B cell (primary cell): ENCODE results near the gene GABRB2. TPM values are rescaled to one million over a fixed set of nuclear protein-coding genes. Genes with fewer than 3 reads are reported as not detected.

ENCODE experiments used
- ATAC-seq: fragments of 200-7000 bp; cut with Tn5 transposase; one replicate; pipeline ENCODE4 v1.10.0; 2021; ENCODE audit warnings: low read depth, mild to moderate bottlenecking, moderate number of reproducible peaks, moderate library complexity
- CTCF ChIA-PET: fragments of 350-600 bp; sonication (Branson Sonifier 250); formaldehyde crosslinking; loops from one replicate; lab custom pipeline; 2021; ENCODE audit warnings: antibody characterized with exemption, inconsistent platforms; lab: Charles Lee
- POLR2A ChIA-PET: fragments of 350-600 bp; sonication (Branson Sonifier 250); formaldehyde crosslinking; loops from one replicate; lab custom pipeline; 2021; ENCODE audit warnings: antibody characterized with exemption; lab: Charles Lee
- DNase-seq: peaks from one replicate; pipeline ENCODE4 v3.0.0; 2013
- H2AFZ ChIP-seq: 2 replicates; pipeline ENCODE4 v1.6.1; 2012; ENCODE audit warnings: mild to moderate bottlenecking, low read depth, low read length; ENCODE audit not compliant: insufficient read depth, poor library complexity, severe bottlenecking
- H3K27ac ChIP-seq, 2 donors: 1 replicate in 1 of 2; 2 replicates in 1 of 2; pipeline ENCODE4 v1.5.1; 2012 to 2013; ENCODE audit warnings: low read length in 2 of 2, mild to moderate bottlenecking in 2 of 2, moderate library complexity in 1 of 2
- H3K27me3 ChIP-seq, 4 experiments: fragments of 200-600 bp in 1 of 4; sonication (generic) in 1 of 4; replicated peaks in 1 of 4; 1 replicate in 2 of 4; 2 replicates in 2 of 4; pipeline versions ENCODE4 v1.6.1 to v1.7.0; 2013 to 2016; ENCODE audit warnings: low read length in 3 of 4, mild to moderate bottlenecking in 2 of 4, mixed read lengths in 1 of 4, moderate library complexity in 1 of 4; ENCODE audit not compliant: insufficient read depth in 4 of 4, control insufficient read depth in 3 of 4; ENCODE audit errors: control extremely low read depth in 1 of 4
- H3K36me3 ChIP-seq, 2 experiments: replicated peaks in 1 of 2; 1 replicate in 1 of 2; 2 replicates in 1 of 2; pipeline versions ENCODE4 v1.6.1 to v1.7.1; 2013; ENCODE audit warnings: low read length in 1 of 2; ENCODE audit not compliant: insufficient read depth in 2 of 2, control insufficient read depth in 1 of 2; ENCODE audit errors: control extremely low read depth in 1 of 2, extremely low read depth in 1 of 2
- H3K4me1 ChIP-seq, 2 donors: fragments of 200-600 bp in 1 of 2; sonication (generic) in 1 of 2; 1 replicate in 1 of 2; 2 replicates in 1 of 2; pipeline versions ENCODE4 v1.5.1 to v1.6.1; 2013 to 2017; ENCODE audit warnings: low read length in 2 of 2; ENCODE audit not compliant: control insufficient read depth in 2 of 2, insufficient read depth in 2 of 2
- H3K4me2 ChIP-seq: replicated peaks from 2 replicates; pipeline ENCODE3; 2012; ENCODE audit warnings: mild to moderate bottlenecking, low read depth, low read length; ENCODE audit not compliant: poor library complexity, severe bottlenecking
- H3K4me3 ChIP-seq, 5 experiments: fragments of 200-600 bp in 1 of 5; sonication (generic) in 1 of 5; 1 replicate in 3 of 5; 2 replicates in 2 of 5; pipeline versions ENCODE4 v1.5.1 to v1.7.0; 2011 to 2016; ENCODE audit warnings: low read length in 4 of 5, mild to moderate bottlenecking in 4 of 5, low read depth in 2 of 5, control low read depth in 1 of 5, moderate library complexity in 1 of 5; ENCODE audit not compliant: insufficient read depth in 1 of 5; ENCODE audit errors: control extremely low read depth in 1 of 5, extremely low read depth in 1 of 5
- H3K79me2 ChIP-seq: fragments of 200-600 bp; sonication (generic); one replicate; pipeline ENCODE4 v1.6.0; 2016; ENCODE audit warnings: low read length; ENCODE audit not compliant: control insufficient read depth, insufficient read depth
- H3K9ac ChIP-seq: fragments of 200-600 bp; sonication (generic); 2 replicates; pipeline ENCODE4 v1.6.1; 2017; ENCODE audit warnings: mild to moderate bottlenecking, low read length, moderate library complexity
- H3K9me3 ChIP-seq, 3 donors: one replicate each; pipeline versions ENCODE4 v1.6.1 to v1.7.1; 2013; ENCODE audit warnings: low read length in 2 of 3; ENCODE audit not compliant: control insufficient read depth in 2 of 3, insufficient read depth in 1 of 3; ENCODE audit errors: control extremely low read depth in 1 of 3
- H4K20me1 ChIP-seq: 2 replicates; pipeline ENCODE4 v1.6.0; 2012; ENCODE audit warnings: mild to moderate bottlenecking, low read length; ENCODE audit not compliant: insufficient read depth, control insufficient read depth, poor library complexity, severe bottlenecking
- H3K27ac Mint-ChIP-seq: one replicate; pipeline ENCODE4 v1.8.0; 2021; ENCODE audit warnings: mixed read lengths
- H3K27me3 Mint-ChIP-seq: one replicate; pipeline ENCODE4 v1.8.0; 2021; ENCODE audit warnings: mixed read lengths
- H3K4me1 Mint-ChIP-seq: one replicate; pipeline ENCODE4 v1.8.0; 2021; ENCODE audit warnings: mixed read lengths
- H3K4me3 Mint-ChIP-seq: one replicate; pipeline ENCODE4 v1.8.0; 2021; ENCODE audit warnings: mixed read lengths
- H3K9me3 Mint-ChIP-seq: one replicate; pipeline ENCODE4 v1.8.0; 2022; ENCODE audit warnings: mixed read lengths; ENCODE audit not compliant: insufficient read depth
- CTCF ChIP-seq: fragments of 200-600 bp; IDR thresholded peaks from one replicate; pipeline ENCODE4 v1.8.0; 2022; ENCODE audit warnings: antibody characterized with exemption, mild to moderate bottlenecking
- EZH2 ChIP-seq: IDR thresholded peaks from 2 replicates; pipeline ENCODE4 v1.6.1; 2012; ENCODE audit warnings: borderline replicate concordance, low read depth, mild to moderate bottlenecking, moderate library complexity, low read length; ENCODE audit not compliant: insufficient read depth, poor library complexity, severe bottlenecking
- WGBS: methylation state at CpG from one replicate; pipeline ENCODE4 v1.1.5; 2013; ENCODE audit warnings: missing lambda C conversion rate; ENCODE audit not compliant: insufficient coverage; 5-methylcytosine and 5-hydroxymethylcytosine counted together
- intact Hi-C: fragments of 100-400 bp; cut with micrococcal nuclease; formaldehyde crosslinking; loops from one replicate; pipeline ENCODE4 v1.10.0; 2022
- polyA minus RNA-seq: library from RNA; depleted of rRNA, polyadenylated mRNA; stranded (reverse); fragments of >200 nt; gene quantifications from 2 replicates; pipeline ENCODE4 v1.2.3, GENCODE V29; 2012
- polyA plus RNA-seq: library from polyadenylated mRNA; depleted of rRNA; stranded (reverse); fragments of >200 nt; gene quantifications from 2 replicates; pipeline ENCODE4 v1.2.3, GENCODE V29; 2012
- total RNA-seq, 2 donors: library from RNA; stranded (reverse); fragments of 120-200 nt in 1 of 2; gene quantifications; 1 replicate in 1 of 2; 2 replicates in 1 of 2; pipeline versions ENCODE4 v1.2.3 to v1.2.4, GENCODE V29; 2013 to 2022

The GABRB2 gene
- total RNA-seq (0.05 and 0.15 TPM in 2 replicates), polyA plus RNA-seq (0.16 TPM in 1 of 2 replicates, not detected in the other), polyA minus RNA-seq (0.17 TPM in 1 of 2 replicates, not detected in the other)
- total RNA-seq (2013): 0.14 TPM

- peaks cover 0 to 37% (median 23%) of the 10 kb centered on the region in 4 experiments for H3K27me3 ChIP-seq
Measured at GRCh38 chr5:161546470-161547301, at the start of gene GABRB2. Gene GABRB2 (minus strand): TSS chr5:161546725. CDS start chr5:161546643, 82 bp downstream.

More at GRCh38 chr5:161546470-161547301, at the start of gene GABRB2:
- ChIA-PET CTCF (interaction anchor here (1.6 kb wide), 1 partner anchor 1862 kb away, joined by 5 read pairs; no protein-coding TSS in a partner anchor), POLR2A (no interaction called here)
- DNase-seq (peak; percentile 44), ATAC-seq (peak; percentile 24)
- no peak for TF ChIP-seq CTCF
- no peak for TF ChIP-seq EZH2
- intact Hi-C loops: loop anchor here (10.0 kb wide), 1 partner anchor 1112 kb away; no protein-coding TSS in a partner anchor
- Histone ChIP-seq H3K9ac (peak within 1 kb of the TSS; percentile 42), H4K20me1 (no peaks in the 10 kb centered on the region), H3K36me3 (no peaks in the 10 kb centered on the region), H3K4me1 (peaks cover 16 to 22% of the 10 kb centered on the region in 2 donors), H3K4me3 (peak within 1 kb of the TSS; percentile 25 to 63 (median 49)), H3K9me3 (peaks cover 0 to 9% (median 0%) of the 10 kb centered on the region in 3 donors), H3K27ac (no peak within 1 kb of the TSS), H2AFZ (peak within 1 kb of the TSS; percentile 68), H3K4me2 (peak within 1 kb of the TSS; percentile 75), H3K79me2 (no peaks in the 10 kb centered on the region)
- peaks cover 26% of the 10 kb centered on the region for H3K4me1 Mint-ChIP-seq
- peaks cover 60% of the 10 kb centered on the region for H3K27me3 Mint-ChIP-seq
- 2% methylated on average over 6 of the region's 31 CpGs for whole genome bisulfite sequencing
- H3K4me3 Mint-ChIP-seq: peak within 1 kb of the TSS; percentile 83
- H3K9me3 Mint-ChIP-seq: no peaks in the 10 kb centered on the region
- no peak within 1 kb of the TSS for H3K27ac Mint-ChIP-seq
